Hepatocyte (in vitro differentiated cells): ENCODE results near the gene PDIA2.

Experiments
- CTCF ChIP-seq: fragments of 200-600 bp; sonication (generic); IDR thresholded peaks from 2 replicates; pipeline ENCODE4 v1.5.1; 2016; ENCODE audit warnings: antibody characterized with exemption, mild to moderate bottlenecking; ENCODE audit not compliant: poor library complexity
- EZH2 ChIP-seq: fragments of 200-600 bp; sonication (generic); IDR thresholded peaks from 2 replicates; pipeline ENCODE4 v1.6.1; 2016; ENCODE audit warnings: antibody characterized with exemption, mild to moderate bottlenecking, borderline replicate concordance

- no peak for TF ChIP-seq CTCF
- TF ChIP-seq EZH2 = no peak
Observed at GRCh38 chr16:263182-263774, 19.7 kb upstream of the PDIA2 start.
